Esophagus muscularis mucosa (tissue), 3 donors: Measurements from ENCODE around the gene DAO.

ENCODE experiments used
- EP300 ChIP-seq: sonication (generic); formaldehyde crosslinking; IDR thresholded peaks from one replicate; pipeline ENCODE4 v1.6.1; 2017; ENCODE audit warnings: antibody characterized with exemption
- TF ChIP-seq, protein P1 (sequence below), 3 experiments: fragments of 200-600 bp in 2 of 3; fragments of 450-650 bp in 1 of 3; sonication (generic) in 2 of 3; IDR thresholded peaks; one replicate each; pipeline ENCODE4 v1.5.1; 2017 to 2019; ENCODE audit warnings: antibody characterized with exemption in 3 of 3, mild to moderate bottlenecking in 2 of 3, moderate library complexity in 1 of 3

DNA sequence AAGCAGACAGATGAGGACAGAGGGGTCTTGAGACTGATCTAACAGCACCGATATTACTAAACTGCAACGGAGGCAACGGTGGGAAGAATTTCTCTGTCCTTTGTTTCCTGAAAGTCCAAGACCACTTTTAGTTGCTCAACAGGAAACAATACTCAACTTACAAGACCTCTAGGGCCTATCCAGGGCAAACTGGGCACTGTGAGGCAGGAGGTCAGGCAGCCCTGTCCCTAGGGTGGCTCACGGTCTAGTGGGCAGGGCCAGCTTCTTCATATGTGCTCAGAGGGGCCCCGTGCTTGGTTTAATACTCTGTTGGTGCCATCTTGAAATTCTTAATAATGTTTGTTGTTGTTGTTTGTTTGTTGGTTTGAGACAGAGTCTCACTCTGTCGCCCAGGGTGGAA lies 36.7 kb upstream of the DAO start:
- TF ChIP-seq, protein P1, sequence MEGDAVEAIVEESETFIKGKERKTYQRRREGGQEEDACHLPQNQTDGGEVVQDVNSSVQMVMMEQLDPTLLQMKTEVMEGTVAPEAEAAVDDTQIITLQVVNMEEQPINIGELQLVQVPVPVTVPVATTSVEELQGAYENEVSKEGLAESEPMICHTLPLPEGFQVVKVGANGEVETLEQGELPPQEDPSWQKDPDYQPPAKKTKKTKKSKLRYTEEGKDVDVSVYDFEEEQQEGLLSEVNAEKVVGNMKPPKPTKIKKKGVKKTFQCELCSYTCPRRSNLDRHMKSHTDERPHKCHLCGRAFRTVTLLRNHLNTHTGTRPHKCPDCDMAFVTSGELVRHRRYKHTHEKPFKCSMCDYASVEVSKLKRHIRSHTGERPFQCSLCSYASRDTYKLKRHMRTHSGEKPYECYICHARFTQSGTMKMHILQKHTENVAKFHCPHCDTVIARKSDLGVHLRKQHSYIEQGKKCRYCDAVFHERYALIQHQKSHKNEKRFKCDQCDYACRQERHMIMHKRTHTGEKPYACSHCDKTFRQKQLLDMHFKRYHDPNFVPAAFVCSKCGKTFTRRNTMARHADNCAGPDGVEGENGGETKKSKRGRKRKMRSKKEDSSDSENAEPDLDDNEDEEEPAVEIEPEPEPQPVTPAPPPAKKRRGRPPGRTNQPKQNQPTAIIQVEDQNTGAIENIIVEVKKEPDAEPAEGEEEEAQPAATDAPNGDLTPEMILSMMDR (IDR thresholded peaks at IDR 0.05) = no peak
- no peak for TF ChIP-seq EP300
